ENCODE measurements around the gene DENND2A.
"Not testable (repeated sequence)": the region's sequence is repeated elsewhere in the genome, so short reads cannot be mapped to it uniquely, and the experiment has no call there.

DENND2A gene

GRCh38 chr7:140587243-140587642 lies 53.4 kb downstream of the DENND2A start:
- no peak for DNase-seq (ENCODE audit: low read depth)

DNA sequence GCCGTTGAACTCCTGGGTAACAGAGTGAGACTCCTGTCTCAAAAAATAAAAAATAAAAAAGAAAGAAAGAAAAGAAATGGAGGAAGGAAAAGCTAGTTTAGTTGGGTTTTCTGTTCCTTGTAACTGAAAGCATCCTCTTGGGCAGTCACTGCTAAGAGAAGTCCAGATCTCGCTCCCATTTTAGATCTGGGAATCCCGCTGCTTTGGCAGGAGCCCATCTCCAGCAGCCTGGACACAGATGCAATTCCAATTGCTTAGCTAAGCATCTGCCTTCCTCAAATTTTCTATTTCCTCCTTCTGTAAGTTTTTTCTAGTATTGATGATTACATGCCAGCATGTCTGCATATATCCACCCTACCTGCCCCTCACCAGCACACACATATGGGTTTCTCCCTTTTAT lies 54.1 kb downstream of the DENND2A start:
- DNase-seq (ENCODE audit: low read depth) = no peak

DNA sequence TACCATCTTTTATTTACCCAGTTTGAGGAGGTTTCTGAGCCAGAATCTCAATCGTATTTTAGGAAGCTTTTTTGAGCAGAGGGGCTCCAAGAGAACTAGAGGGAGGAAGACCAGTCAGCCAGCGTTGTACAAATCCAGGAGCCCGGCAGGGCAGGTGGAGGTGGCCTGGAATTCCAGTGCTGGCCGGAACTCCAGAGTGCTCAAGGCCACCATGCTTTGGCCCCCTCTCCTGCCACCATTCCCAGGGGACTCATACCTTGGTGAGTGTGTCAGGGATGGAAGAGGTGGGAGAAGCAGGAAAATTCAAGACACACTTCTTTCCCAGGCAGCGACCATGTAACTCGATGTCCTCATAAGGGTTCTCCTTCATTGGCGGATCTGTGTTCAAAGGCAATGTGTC lies 55.3 kb downstream of the DENND2A start:
- DNase-seq (ENCODE audit: low read depth) = no peak

GRCh38 chr7:140584195-140584851 lies 56.3 kb downstream of the DENND2A start:
- no peak for DNase-seq (ENCODE audit: low read depth)

- DNase-seq (ENCODE audit: low read depth) = no peak
These were observed 59.2 kb downstream of the DENND2A start for GRCh38 chr7:140581411-140581810.

GRCh38 chr7:140577651-140578050 lies 63.0 kb downstream of the DENND2A start:
- no peak for DNase-seq (ENCODE audit: low read depth)

GRCh38 chr7:140576589-140576988 lies 64.0 kb downstream of the DENND2A start:
- DNase-seq (ENCODE audit: low read depth) = no peak

DNA sequence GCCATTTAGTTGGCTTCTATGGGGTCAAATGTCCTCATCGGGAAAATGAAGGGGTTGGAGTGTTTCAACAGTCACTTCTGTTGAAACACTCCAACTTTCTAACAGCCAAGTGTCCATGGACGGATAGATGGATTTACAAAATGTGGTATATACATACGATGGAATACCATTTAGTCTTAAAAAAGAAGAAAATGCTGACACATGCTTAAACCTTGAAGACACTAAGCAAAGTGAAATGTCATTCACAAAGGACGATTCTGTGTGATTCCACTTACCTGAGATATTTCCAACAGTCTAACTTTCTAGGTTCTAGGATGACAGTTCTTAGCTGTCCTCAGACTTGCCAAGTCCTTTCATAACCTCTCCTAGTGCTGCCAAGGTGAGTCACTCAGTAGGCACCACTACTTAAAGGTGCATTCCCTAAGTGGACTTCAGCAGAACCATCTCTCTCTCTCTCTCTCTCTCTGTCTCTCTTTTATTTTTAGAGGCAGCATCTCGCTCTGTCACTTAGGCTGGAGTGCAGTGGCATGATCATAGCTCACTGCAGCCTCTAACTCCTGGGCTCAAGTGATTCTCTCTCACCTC lies 69.0 kb downstream of the DENND2A start:
- peak; percentile 17 for DNase-seq (ENCODE audit: low read depth)

DNA sequence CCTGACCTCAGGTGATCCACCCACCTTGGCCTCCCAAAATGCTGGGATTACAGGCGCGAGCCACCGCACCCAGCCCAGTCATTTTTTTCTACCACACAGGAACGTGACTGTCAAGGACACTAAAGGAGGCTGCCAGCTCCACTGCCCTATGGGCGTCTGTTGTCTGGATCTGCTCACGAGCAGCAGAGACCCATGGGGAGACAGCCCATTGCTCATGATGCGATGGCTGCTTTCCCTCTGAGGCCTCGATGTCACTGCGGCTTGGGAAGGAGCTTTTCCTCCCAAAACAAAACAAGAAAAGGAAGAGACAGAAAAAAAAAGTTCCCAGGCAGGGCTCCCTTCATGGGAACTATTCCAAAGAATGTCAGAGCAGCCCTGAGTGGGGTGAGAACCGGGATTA lies 70.5 kb downstream of the DENND2A start:
- DNase-seq (ENCODE audit: low read depth) = no peak

- DNase-seq (ENCODE audit: low read depth) = no peak
These were observed 72.4 kb downstream of the DENND2A start for GRCh38 chr7:140568021-140568813.

- peak; percentile 81 for DNase-seq (ENCODE audit: low read depth)
These were observed 74.4 kb downstream of the DENND2A start for GRCh38 chr7:140566186-140566585.

DNA sequence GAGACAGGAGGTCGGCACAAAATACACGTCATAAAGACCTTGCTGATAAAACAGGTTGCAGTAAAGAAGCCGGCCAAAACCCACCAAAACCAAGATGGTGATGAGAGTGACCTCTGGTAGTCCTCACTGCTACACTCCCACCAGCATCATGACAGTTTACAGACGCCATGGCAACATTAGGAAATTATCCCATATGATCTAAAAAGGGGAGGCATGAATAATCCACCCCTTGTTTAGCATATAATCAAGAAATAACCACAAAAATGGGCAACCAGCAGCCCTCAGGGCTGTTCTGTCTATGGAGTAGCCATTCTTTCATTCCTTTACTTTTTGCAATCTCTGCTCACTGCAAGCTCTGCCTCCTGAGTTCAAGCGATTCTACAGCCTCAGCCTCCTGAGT lies 74.9 kb downstream of the DENND2A start:
- not testable (repeated sequence) for DNase-seq (ENCODE audit: low read depth)

GRCh38 chr7:140564643-140565042 lies 76.0 kb downstream of the DENND2A start:
- peak; percentile 24 for DNase-seq (ENCODE audit: low read depth)

DNA sequence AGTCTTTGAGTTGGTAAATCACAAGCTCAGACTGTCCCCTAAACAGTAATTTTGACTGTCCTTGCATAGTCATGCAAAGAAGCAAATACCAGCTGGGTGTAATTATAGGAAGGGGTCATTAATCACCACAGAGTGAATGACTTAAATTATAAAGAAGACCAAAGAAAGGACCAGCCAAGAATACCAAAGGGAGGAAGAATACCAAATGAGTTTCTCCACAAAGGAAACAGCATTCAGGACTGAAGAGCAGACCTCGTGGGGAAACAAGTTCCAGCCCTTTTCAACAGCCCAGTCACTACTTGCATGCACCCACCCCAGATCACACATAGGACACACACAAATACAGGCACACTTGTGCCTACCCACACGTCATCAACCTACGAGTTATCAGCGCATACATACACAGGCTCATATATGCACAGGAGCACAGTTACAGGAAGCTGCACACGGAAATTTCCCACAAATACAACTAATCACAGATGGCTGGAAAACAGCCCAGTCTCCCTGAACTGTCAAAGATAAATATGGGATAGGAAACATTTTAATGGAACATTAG lies 77.6 kb downstream of the DENND2A start:
- no peak for DNase-seq (ENCODE audit: low read depth)

GRCh38 chr7:140559410-140559809 lies 81.2 kb downstream of the DENND2A start:
- DNase-seq (ENCODE audit: low read depth) = no peak

- no peak for DNase-seq (ENCODE audit: low read depth)
These were observed 82.6 kb downstream of the DENND2A start for GRCh38 chr7:140557809-140558518.

DNA sequence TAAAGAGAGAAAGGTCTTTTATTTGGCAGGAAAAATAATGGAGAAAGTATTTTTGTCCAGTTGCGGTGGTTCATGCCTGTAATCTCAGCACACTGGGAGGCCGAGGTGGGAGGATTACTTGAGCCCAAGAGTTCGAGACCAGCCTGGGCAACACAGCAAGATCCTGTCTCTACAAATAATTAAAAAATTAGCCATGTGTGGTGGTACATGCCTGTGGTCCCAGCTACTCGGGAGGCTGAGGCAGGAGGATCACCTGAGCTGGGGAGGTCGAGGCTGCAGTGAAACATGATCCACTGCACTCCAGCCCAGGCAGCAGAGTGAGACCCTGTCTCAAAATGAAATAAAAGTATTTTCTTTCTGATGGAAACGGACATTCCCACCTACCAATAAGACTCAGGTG lies 83.5 kb downstream of the DENND2A start:
- DNase-seq (ENCODE audit: low read depth) = no peak

- DNase-seq (ENCODE audit: low read depth) = not testable (repeated sequence)
These were observed 87.4 kb downstream of the DENND2A start for GRCh38 chr7:140553236-140553635.

DNA sequence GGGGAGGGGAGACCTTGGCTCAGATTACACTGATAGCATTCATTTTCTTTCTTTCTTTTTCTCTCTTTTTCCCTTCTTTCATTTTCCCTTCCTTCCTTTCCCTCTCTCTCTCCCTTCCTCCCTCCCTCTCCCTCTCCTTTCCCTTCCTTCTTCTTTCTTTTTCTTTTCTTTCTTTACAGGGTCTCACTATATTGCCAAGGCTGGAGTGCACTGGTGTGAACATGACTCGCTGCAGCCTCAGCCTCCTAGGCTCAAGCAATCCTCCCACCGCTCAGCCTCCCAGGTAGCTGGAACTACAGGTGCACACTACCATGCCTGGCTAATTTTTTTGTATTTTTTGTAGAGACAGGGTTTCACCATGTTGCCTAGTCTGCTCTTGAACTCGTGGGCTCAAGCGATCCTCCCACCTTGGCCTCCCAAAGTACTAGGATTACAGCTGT lies 88.4 kb downstream of the DENND2A start:
- no peak for DNase-seq (ENCODE audit: low read depth)

DNA sequence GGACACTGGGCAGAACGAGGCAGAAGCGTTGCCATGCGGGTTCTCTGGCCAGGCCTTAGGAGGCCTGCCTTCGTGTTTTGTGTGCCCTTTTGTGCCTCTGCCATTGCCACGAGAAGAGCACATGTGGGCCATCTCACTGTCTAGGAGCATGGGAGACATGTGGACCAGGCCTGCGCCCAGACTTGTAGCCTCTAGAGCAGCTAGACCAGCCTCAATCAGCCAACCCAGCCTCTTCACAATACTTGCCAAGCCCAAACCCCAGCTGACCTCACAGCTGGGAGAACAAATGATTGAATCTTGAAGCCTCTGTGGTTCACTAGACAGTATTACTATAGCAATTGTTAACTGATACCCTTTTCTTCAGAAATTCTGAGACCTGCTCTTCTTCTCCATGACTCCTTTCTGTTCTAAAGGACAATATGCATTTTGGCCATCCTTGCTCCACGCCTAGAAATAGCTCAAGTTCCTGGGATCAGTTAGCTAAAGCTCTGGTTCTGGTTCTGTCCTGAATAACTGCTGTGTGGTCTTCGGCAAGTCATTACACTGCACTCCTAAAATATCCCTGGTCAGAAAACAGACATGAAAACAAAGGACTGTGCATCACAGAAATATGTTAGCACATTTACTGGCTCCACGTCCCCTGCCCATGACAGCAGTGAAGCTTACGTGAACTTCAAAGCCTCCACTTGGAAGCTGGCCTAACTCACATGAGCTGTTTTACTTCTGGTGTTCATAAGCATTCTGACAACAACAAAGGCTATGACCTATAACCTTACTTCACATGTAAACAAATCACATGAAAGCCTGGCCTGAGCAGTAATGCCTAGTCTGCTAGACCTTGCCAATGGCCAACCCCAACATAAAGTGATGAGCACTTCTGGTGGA lies 89.0 kb downstream of the DENND2A start:
- DNase-seq (ENCODE audit: low read depth) = no peak

DNA sequence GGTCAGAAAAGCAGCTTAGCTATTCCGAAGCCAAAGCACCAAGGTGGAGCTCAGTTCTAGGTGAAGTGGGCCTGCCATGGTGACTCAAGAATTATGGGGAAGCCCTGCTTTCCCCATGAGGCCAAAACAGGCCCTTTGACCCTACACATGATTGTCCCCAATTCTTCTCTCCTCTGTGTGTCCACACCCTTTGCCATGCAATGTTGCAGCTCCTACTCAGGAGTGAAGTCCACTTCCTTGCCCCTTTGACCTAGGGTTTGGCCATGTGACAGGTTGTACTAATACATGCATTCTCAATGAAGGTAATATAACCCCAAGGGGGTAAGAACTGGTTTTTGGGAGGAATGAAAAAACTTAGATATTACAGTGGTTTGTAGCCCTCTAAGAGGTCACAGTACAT lies 93.7 kb downstream of the DENND2A start:
- DNase-seq (ENCODE audit: low read depth) = no peak

Data from ELR (cell line).